ENCODE measurements around the gene PTMA.

- TF ChIP-seq EZH2 (IDR thresholded peaks at IDR 0.05; ENCODE audit: borderline replicate concordance) = no peak
- no peak for TF ChIP-seq CTCF (IDR thresholded peaks at IDR 0.05; ENCODE audit: poor library complexity)
- no peak for TF ChIP-seq EZH2phosphoT487 (IDR thresholded peaks at IDR 0.05; ENCODE audit: low read depth, severe bottlenecking, unreplicated experiment)
These were observed at the start of gene PTMA for GRCh38 chr2:231707927-231708772.

Data from hepatocyte (in vitro differentiated cells).